ENCODE data around the gene TIMM13. TPM values are rescaled to one million over a fixed set of nuclear protein-coding genes. Genes with fewer than 3 reads are reported as not detected.

The TIMM13 gene
- total RNA-seq, 2 experiments from 2014 or later = 66.4 to 91.9 TPM

DNA sequence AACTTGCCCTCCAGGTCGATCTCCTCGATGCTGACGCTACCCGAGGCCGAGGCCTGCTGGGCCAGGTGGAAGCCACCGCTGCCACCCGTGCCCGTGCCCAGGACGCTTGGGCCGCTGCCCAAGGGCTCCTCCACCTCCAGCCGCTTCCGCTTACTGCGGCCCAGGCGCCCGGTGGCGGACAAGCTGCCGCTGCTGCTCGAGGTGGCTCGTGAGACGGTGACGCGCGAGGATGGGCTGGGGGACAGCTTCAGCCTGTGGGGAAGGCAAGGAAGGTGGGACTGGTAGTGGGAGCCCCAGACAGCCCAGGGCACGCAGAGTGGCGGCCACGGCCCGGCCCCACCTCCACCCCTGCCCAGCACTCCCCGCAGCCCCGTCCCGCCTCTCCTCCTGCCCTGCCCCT lies 6.5 kb upstream of the TIMM13 start:
- CTCF ChIA-PET = no interaction called here
- no peak for DNase-seq
- H3K4me1 Mint-ChIP-seq = no peaks in the 10 kb centered on the region
- H3K27me3 Mint-ChIP-seq = no peaks in the 10 kb centered on the region
- no peak overlapping the region for H3K4me3 Mint-ChIP-seq
- H3K27ac Mint-ChIP-seq = no peak overlapping the region
- ATAC-seq = no peak
- no peaks in the 10 kb centered on the region for H3K9me3 Mint-ChIP-seq (ENCODE audit: low read depth)
- peaks cover 33% of the 10 kb centered on the region for H3K36me3 Mint-ChIP-seq

DNA sequence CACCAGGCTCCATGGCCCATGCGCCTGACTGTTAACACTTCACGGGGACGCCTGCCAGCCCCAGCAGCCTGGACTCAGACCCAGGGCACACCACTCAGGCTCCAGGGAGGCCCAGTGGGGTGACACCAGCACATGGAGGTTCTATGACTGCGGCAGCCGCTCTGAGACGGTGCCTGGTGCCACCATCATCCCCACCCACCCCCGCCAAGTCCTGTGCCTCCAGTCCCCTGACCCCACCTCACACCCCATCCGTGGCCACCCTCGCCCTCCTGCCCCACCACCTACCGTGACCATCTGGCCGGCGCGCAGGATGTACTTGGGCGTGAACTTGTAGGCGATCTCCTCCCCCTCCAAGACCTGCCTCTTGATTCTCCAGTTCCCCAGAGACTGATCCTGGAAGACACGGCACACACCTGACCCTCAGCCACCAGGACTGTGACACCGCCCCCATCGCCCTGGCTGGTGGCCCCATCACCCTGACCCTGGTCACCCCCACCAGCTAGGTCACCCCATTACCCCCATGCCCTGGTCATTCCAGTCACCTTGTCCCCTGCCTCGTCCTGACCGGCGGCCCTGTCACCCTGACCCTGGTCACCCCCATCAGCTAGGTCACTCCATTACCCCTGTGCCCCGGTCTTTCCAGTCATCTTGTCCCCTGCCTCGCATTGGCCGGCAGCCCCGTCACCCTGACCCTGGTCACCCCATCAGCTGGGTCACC lies 4.9 kb upstream of the TIMM13 start:
- Mint-ChIP-seq H3K36me3 (peaks cover 28% of the 10 kb centered on the region), H3K27me3 (no peaks in the 10 kb centered on the region), H3K4me3 (no peak overlapping the region), H3K9me3 (ENCODE audit: low read depth) (no peaks in the 10 kb centered on the region), H3K4me1 (peaks cover 7% of the 10 kb centered on the region), H3K27ac (no peak overlapping the region)
- ATAC-seq (no peak), DNase-seq (no peak)
- CTCF ChIA-PET = no interaction called here

DNA sequence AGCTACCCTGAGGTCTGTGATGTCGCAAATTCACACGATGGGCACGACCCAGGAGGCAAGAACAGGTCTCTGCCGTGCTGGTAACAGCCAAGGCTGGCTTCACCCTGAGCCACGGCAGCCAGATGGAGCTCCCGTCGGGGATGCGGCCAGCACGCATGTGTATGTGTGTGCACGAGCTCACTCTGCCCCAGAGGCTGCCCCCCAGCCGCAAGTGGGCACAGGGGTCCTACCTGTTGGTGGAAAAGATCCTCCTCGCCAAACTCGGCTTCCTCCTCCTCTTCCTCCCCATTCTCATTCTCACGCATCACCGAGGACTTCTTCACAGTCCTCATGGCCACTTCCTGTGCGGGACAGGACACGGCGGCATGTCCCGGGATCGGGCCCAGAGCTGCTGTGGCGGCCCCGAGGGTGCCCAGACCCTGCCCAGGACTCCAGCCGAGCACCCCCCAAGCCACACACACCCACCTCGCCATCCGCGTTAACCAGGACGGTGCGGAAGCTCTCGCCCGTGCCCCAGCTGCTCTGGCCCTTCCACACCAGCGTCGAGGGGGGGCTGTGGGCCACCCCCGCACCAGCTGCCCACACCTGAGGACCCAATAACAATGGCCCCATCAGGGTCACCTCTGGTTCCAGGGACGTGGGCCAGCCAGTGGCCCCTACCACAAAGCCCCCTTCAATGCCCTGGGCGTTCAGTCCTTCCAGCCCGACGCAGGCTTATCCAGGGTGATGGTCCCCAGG lies 4.1 kb upstream of the TIMM13 start:
- peaks cover 26% of the 10 kb centered on the region for H3K36me3 Mint-ChIP-seq
- peaks cover 8% of the 10 kb centered on the region for H3K4me1 Mint-ChIP-seq
- H3K9me3 Mint-ChIP-seq (ENCODE audit: low read depth) = no peaks in the 10 kb centered on the region
- H3K4me3 Mint-ChIP-seq = no peak overlapping the region
- CTCF ChIA-PET = interaction anchor here (1.0 kb wide), 1 partner anchor 183 kb away, joined by 3 read pairs; no protein-coding TSS in a partner anchor
- no peak for DNase-seq
- H3K27ac Mint-ChIP-seq = no peak overlapping the region
- no peak for ATAC-seq
- H3K27me3 Mint-ChIP-seq = no peaks in the 10 kb centered on the region

DNA sequence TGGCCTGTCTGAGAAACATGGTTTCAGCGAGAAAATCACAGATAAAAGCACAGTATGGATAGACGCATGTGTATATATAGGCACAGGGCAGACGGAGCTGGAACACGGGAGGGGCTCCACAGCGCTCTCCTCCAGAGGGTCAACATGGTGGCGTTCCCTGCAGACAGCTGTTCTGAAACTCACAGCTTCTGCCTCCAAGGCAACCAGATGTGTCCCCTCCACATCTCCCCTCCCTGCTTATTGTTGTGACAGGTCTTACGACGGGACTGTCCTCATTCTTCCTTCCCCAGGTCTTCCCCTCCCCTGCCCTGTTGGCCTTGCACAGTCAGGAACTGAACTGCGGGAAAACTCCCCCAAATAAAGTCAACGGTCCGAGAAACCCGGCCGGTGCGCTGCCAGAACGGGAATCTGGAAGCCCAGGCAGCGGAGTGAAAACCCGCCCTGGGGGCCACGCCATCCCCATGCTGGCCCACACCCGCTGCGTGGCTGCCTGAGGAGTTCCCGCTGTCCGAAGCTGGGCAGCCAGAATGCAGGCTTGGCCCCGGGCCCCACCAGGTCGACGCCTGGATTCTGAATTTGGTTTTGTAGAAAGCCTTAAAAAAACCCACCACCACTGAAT lies 2.6 kb upstream of the TIMM13 start:
- no peaks in the 10 kb centered on the region for H3K27me3 Mint-ChIP-seq
- DNase-seq (no peak), ATAC-seq (no peak)
- peaks cover 24% of the 10 kb centered on the region for H3K36me3 Mint-ChIP-seq
- H3K4me3 Mint-ChIP-seq = no peak overlapping the region
- CTCF ChIA-PET = interaction anchor here (1.0 kb wide), 1 partner anchor 218 kb away, joined by 3 read pairs; no protein-coding TSS in a partner anchor
- H3K4me1 Mint-ChIP-seq = peaks cover 12% of the 10 kb centered on the region
- H3K27ac Mint-ChIP-seq = peak overlapping the region; percentile 16
- H3K9me3 Mint-ChIP-seq (ENCODE audit: low read depth) = no peaks in the 10 kb centered on the region

DNA sequence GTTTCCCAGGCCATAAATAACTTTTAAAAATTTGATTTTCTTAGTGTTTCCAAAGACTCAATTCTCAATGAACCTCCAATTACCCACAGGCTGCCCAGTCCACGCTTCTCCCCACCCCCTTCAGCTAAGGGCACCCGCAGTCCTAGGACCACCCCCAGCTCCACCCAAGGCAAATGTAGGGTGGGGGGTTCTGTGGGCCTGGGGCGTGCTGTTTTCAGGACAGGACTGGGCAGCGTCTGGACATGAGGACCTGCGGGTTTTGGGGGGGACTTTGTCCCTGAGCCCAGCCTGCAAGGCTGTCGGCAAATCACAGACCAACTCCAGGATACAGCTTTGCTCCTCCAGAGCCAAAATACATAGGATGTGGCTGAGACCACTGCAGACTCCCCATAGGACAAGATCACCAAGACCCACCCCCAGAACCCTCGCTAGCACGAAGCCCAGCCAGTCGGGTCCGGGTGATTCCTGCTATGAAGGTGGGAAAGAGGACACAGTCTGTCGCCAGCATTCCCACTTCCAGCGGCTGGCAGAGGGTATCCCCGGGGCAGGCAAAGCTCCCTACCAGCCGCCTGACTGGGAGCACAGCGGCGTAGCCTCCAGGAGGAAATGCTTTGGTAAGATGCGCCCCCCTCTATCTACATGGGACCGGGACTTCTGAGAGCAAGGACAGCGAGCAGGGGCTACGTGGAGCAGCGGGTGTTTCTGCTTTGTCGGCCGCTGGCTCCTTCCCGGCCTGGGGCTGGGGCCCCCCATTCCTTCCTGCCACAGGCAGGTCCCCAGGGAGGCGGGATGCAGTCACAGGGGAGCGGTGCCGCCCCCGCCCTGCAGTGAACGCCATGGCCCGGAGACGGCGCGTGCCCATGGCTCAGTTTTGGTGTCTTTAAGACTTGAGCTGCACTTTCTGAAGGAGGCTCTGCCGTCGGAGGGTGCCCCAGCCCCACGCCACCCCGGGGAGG lies 1.6 kb upstream of the TIMM13 start:
- DNase-seq (no peak), ATAC-seq (no peak)
- CTCF ChIA-PET = interaction anchor here (1.0 to 3.7 kb wide), 3 partner anchors 12 to 185 kb away, joined by 4 to 15 read pairs (median 4); no protein-coding TSS in a partner anchor
- Mint-ChIP-seq H3K4me3 (no peak overlapping the region), H3K27me3 (no peaks in the 10 kb centered on the region), H3K27ac (no peak overlapping the region), H3K9me3 (ENCODE audit: low read depth) (no peaks in the 10 kb centered on the region), H3K4me1 (peaks cover 12% of the 10 kb centered on the region), H3K36me3 (peaks cover 22% of the 10 kb centered on the region)

DNA sequence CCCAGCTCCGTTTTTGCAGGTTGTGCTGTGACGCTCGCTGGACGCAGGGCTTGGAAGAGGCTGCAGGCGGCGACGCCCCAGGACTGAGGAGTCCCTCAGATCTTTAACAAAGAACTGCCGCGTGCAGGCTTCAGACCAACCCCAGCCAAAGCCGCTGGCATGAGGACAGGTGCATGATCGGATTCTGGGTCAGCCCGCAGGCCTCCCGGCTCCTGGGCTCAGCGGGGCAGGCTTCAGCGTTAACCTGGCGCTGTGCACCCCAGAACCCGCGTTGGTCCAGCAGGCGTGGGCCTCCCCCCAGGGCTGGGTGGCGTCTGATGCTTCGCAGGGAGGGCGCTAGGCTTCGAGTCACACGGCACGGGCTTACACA lies 920 bp upstream of the TIMM13 start:
- no peak overlapping the region for H3K4me3 Mint-ChIP-seq
- H3K27me3 Mint-ChIP-seq = no peaks in the 10 kb centered on the region
- peak overlapping the region; percentile 89 for H3K27ac Mint-ChIP-seq
- peaks cover 18% of the 10 kb centered on the region for H3K36me3 Mint-ChIP-seq
- CTCF ChIA-PET = interaction anchor here (0.6 to 3.7 kb wide), 9 partner anchors 13 to 209 kb away, joined by 3 to 15 read pairs (median 6); no protein-coding TSS in a partner anchor
- H3K9me3 Mint-ChIP-seq (ENCODE audit: low read depth) = no peaks in the 10 kb centered on the region
- H3K4me1 Mint-ChIP-seq = peaks cover 12% of the 10 kb centered on the region
- DNase-seq (no peak), ATAC-seq (no peak)

DNA sequence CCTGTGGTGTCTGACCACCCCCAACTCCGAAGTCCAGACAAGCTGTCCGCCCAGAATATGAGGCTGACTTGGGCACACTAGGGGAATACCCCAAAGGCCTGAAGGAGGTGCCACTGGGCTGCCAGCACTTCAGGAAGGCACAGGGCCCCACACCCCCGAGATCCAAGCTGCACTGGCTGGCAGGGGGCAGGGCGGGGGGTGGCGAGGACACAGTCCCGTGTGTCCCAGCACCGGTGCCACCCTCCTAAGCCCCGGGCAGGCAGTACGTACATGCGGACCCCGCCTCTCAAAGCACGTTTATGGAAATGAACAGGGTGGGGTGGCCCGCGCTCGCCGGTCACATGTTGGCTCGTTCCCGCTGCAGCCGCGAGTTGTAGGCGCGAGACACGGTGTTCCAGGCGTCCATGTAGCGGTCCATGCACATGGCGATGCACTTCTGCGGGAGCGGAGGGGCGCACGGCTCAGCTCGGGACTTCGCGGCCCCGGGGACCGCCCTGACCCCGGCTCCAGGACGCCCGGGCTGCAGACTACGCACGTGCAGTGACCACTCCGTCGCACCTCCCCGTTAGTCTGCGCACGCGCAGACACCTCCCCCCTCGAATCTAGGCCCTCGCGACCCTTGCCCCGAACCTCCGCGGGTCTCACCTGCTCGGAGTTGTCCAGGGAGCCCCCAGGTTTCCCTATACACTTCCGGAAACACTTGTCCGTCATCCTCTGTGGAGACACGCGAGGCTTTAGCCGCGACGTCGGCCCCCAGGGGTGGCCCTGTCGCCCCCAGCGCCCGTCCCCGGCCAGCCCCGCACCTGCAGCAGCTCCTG lies 566 bp downstream of the TIMM13 start:
- H3K27me3 Mint-ChIP-seq = no peaks in the 10 kb centered on the region
- H3K27ac Mint-ChIP-seq = peak overlapping the region; percentile 89
- peaks cover 12% of the 10 kb centered on the region for H3K4me1 Mint-ChIP-seq
- peak overlapping the region; percentile 85 for H3K4me3 Mint-ChIP-seq
- ATAC-seq = peak; percentile 29
- CTCF ChIA-PET = interaction anchor here (0.7 to 3.7 kb wide), 6 partner anchors 27 to 194 kb away, joined by 3 to 15 read pairs (median 6); partner anchors contain the start of gene LMNB2
- H3K9me3 Mint-ChIP-seq (ENCODE audit: low read depth) = no peaks in the 10 kb centered on the region
- peak; percentile 65 for DNase-seq
- H3K36me3 Mint-ChIP-seq = peaks cover 18% of the 10 kb centered on the region

DNA sequence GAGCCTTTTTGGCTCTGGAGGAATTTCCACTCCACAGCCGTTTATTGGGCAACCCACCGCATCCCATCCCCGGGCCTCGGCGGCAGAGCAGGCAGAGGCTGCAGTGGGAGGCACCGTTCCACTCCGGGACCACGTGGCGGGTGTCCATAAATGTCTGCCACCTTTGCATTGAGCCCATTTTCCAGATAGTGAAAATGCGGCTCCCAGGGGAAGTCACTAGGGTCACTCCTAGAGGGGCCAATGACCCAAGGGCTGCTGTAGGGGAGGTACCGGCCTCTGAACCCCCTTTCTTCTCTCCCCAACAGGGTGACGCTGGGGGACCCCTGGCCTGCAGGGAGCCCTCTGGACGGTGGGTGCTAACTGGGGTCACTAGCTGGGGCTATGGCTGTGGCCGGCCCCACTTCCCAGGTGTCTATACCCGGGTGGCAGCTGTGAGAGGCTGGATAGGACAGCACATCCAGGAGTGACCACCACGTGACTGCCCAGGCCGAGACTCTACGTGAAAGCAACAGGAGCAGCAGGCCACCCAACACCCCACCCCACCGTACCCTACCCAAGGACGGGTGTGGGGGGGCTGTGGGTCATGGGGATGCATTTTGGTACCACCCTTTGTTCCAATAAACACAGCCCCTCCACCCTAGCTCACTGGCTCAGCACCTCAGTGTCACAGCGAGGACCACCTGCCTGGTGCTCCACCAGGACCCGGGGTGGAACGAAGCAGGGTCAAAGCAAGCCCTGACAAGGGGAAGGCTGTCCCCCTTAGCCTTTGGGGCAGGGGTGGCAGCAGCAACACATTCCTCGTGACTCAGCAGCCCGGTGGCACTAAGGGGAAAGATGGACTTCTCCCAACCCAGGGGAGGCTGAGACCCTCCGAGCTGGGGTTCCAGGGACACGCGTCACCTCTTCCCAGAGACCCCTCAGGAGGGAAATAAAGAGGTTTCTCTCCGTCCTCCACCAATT lies 1.5 kb downstream of the TIMM13 start:
- peaks cover 12% of the 10 kb centered on the region for H3K36me3 Mint-ChIP-seq
- CTCF ChIA-PET = interaction anchor here (0.7 to 3.7 kb wide), 2 partner anchors 31 to 185 kb away, joined by 3 to 15 read pairs; partner anchors contain the start of gene LMNB2
- peak overlapping the region; percentile 85 for H3K4me3 Mint-ChIP-seq
- DNase-seq (no peak), ATAC-seq (no peak)
- no peaks in the 10 kb centered on the region for H3K27me3 Mint-ChIP-seq
- no peaks in the 10 kb centered on the region for H3K9me3 Mint-ChIP-seq (ENCODE audit: low read depth)
- H3K27ac Mint-ChIP-seq = peak overlapping the region; percentile 89
- peaks cover 12% of the 10 kb centered on the region for H3K4me1 Mint-ChIP-seq

DNA sequence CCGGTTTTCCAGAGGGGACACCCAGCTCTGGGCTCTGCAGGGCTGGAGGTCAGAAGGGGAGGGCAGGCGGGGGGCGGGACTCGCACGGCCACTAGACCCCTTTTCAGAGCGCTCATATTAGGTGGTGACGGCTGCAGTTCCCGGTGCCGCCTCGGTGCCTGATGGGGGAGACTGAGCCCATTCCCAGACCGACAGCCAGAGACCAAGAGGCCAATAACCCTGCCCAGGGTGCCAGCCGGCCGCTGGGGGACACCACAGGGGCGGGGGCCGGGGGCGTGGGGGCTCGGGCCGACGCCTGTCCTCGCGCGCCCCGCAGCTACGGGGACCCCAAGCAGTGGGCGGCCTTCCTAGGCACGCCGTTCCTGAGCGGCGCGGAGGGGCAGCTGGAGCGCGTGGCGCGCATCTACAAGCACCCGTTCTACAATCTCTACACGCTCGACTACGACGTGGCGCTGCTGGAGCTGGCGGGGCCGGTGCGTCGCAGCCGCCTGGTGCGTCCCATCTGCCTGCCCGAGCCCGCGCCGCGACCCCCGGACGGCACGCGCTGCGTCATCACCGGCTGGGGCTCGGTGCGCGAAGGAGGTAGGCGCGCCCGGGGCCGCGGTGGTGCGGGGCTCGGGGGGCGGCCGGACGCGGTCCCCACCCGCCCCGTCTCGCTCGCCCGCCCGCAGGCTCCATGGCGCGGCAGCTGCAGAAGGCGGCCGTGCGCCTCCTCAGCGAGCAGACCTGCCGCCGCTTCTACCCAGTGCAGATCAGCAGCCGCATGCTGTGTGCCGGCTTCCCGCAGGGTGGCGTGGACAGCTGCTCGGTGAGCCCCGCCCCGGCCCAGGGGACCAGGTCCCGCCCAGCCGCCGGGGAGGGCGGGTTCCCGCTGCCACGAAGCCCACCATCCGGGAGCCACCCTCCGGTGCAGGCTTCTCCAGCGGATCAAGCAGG lies 2.4 kb downstream of the TIMM13 start:
- H3K9me3 Mint-ChIP-seq (ENCODE audit: low read depth) = no peaks in the 10 kb centered on the region
- CTCF ChIA-PET = interaction anchor here (0.7 kb wide), 1 partner anchor 13 kb away, joined by 3 read pairs; no protein-coding TSS in a partner anchor
- no peak overlapping the region for H3K27ac Mint-ChIP-seq
- H3K4me1 Mint-ChIP-seq = peaks cover 12% of the 10 kb centered on the region
- no peaks in the 10 kb centered on the region for H3K27me3 Mint-ChIP-seq
- ATAC-seq (no peak), DNase-seq (no peak)
- no peak overlapping the region for H3K4me3 Mint-ChIP-seq
- peaks cover 5% of the 10 kb centered on the region for H3K36me3 Mint-ChIP-seq

DNA sequence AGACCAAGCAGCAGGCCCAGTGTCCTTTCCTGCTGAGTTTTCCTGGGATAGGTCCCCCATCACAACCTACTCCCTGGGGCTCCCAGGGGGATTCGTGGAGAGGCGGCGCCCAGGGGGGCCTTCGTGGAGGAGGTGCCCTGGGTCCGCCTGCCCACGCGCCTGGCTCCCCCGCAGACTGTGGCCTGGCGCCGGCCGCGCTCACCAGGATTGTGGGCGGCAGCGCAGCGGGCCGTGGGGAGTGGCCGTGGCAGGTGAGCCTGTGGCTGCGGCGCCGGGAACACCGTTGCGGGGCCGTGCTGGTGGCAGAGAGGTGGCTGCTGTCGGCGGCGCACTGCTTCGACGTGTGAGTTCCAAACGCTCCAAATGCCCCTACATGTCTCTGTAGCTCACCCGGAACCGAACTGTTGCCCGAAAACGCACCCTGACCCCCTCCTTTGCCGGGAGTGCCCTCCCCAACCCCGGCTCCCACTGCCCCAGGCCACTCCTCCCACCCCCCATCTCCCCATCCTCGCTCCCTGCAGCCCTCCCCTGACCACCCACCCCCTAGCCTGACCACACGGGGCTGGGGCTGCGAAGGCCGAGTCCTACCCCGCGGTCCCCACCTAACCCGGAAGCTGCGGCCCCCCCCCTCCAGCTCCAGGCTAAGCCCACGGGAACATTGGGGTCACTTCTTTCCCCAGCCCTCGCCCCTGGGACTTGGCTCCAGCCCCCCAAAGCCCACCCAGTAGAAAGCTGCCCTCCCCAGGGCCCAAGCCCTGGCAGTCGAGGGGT lies 3.3 kb downstream of the TIMM13 start:
- H3K27ac Mint-ChIP-seq = no peak overlapping the region
- DNase-seq (no peak), ATAC-seq (no peak)
- no peaks in the 10 kb centered on the region for H3K27me3 Mint-ChIP-seq
- H3K9me3 Mint-ChIP-seq (ENCODE audit: low read depth) = no peaks in the 10 kb centered on the region
- H3K4me3 Mint-ChIP-seq = no peak overlapping the region
- H3K4me1 Mint-ChIP-seq = peaks cover 12% of the 10 kb centered on the region
- peaks cover 2% of the 10 kb centered on the region for H3K36me3 Mint-ChIP-seq
- CTCF ChIA-PET = interaction anchor here (0.7 kb wide), 1 partner anchor 12 kb away, joined by 3 read pairs; no protein-coding TSS in a partner anchor
